Sciatic nerve (tissue), 2 donors: Measurements from ENCODE around the gene MINAR2. TPM values are rescaled to one million over a fixed set of nuclear protein-coding genes. Genes with fewer than 3 reads are reported as not detected.

ENCODE experiments used
- ATAC-seq: fragments of 200-7000 bp; cut with Tn5 transposase; one replicate; pipeline ENCODE4 v1.9.1; 2020; ENCODE audit warnings: mild to moderate bottlenecking, moderate library complexity
- DNase-seq: peaks from one replicate; pipeline ENCODE4 v3.0.0-alpha.2; 2020; ENCODE audit warnings: low spot score
- intact Hi-C: fragments of 100-400 bp; cut with DNase I; formaldehyde crosslinking; loops from one replicate; pipeline ENCODE4 v1.14.2; 2022
- total RNA-seq: library from RNA; stranded (reverse); fragmentation: NEBNext Ultra II Directional; extraction: Animal tissue kit (Norgen Biotek cat#: 25700); gene quantifications from one replicate; pipeline ENCODE4 v1.2.1, GENCODE V29; 2021
- donor health status: DM: no; HTN: no; CAD: no.
- donor health status: DM: no; HTN: no; CAD: no.

MINAR2 gene
- total RNA-seq, 1 donor from 2014 or later: not detected

DNA sequence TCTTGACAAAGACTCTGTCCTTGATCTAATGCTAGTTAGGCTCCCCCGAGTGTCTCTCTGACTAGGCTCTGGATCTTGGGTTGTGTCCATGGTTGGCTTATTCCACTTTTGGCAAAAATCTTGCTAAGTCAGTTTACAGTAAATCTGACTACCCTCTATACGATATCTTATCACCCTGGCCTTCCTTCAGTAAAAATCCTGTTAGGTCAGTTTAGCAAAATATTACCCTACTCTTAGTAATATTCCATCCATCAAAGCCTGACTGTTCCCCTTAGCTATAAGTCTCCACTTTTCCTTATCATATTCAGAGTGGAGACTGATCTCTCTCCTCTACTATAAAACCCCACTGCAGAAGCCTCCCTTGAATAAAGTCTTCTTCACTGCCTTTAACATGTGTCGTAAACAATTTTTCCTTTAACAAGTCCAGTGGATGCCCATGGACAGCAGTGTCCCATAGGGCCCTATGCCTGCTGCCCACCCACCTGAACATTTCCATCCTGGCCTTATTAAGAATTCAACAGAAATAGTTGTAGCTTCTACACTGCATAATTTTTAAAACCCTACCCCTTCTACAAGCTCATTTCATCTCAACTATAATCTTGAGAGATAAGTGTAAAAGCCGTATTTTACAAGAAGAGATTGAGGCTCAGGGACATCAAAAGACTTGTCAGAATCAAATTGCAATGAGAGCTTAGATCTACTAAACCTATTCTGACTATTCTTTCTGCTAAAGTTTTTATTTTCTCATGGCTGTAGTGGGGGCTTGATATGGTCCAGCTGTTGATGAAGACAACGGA is 22.3 kb downstream of the MINAR2 start:
- ATAC-seq (no peak), DNase-seq (no peak)
- intact Hi-C loops: no loop called here

DNA sequence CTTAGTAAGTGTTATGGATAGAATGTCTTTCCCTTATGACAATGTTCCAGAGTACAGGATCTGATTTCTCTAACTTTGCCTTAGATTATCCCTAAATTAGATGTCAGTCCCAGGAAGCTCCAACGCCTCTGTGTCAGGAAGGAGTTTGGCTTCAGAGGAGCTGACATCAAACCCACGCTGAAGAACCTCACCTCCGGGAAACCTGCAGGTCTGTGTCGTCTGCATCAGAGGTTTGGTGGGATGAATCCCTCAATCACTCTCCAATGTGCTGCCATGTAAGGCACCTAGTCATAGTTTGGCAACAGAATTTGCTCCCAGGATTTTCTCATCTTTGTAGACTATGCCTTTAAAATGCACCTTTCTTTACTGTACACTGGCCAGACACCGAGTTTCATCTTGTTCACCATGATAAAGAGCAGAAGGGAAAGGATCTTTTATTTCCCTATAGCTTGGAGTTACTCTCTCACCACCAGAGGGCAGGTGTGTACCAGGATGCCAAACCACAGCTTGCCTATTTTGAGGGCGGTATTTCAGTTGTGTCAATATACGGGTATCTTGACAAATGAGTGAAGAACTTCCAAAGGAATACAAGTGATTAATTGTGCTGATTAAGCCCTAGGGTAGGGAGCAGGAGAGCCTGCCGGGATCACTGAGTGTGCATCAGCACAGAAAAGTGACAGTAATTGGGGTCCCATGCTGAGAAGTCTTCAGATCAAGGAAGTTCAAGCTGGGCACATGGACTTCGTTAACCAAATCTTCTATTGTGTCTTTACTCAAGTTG is 23.4 kb downstream of the MINAR2 start:
- DNase-seq: peak; percentile 64
- intact Hi-C loops: no loop called here
- peak; percentile 69 for ATAC-seq

- ATAC-seq: no peak
- no peak for DNase-seq
- intact Hi-C loops: no loop called here
Observed at GRCh38 chr5:129773376-129773775, 25.5 kb downstream of the MINAR2 start.

GRCh38 chr5:129781594-129781993 is 33.7 kb downstream of the MINAR2 start:
- ATAC-seq (no peak), DNase-seq (no peak)
- intact Hi-C loops: no loop called here

- no peak for DNase-seq
- intact Hi-C loops: no loop called here
- ATAC-seq: no peak
Observed at GRCh38 chr5:129803403-129803802, 55.5 kb downstream of the MINAR2 start.

DNA sequence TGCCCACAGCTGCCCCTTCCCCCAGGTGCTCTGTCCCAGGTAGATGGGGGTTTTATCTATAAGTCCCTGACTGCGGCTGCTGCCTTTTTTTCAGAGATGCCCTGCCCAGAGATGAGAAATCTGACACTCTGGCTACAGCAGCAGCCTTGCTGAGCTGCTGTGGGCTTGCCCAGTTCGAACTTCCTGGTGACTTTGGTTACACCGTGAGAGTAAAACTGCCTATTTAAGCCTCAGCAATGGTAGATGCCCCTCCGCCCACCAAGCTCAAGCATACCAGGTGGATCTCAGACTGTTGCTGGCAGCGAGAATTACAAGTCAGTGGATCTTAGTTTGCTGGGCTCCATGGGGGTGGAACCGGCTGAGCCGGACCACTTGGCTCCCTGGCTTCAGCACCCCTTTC is 56.8 kb downstream of the MINAR2 start:
- ATAC-seq (no peak), DNase-seq (no peak)
- intact Hi-C loops: no loop called here

DNA sequence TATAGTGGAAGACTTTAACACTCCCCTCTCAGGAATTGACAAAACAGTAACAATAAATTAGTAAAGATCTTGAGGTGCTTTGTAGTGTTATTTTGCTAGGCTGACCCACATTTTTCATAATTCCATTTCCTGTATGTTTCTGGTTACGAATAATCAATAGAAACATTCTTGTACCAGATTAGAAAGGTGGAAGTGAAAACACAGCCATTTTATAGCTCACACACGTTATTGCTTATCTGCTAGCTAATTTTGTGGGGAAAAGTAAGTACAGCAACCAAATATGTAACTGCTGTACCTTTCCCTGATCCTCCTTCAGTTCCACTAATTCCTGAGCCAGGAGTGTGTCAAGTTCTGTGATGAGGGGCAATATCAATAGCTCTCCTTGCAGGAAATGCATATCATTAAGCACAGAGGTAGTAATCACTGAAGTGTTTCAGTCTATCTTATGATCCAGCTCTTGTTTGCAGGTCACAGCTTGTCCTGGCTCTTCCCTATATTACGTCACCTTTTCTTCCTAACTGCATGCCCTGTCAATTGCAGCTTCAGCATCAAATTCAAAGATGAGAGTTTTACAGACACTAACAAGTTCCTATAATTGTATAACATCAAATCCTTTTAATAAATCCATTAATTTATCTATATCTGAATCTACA is 59.4 kb downstream of the MINAR2 start:
- intact Hi-C loops: no loop called here
- no peak for ATAC-seq
- no peak for DNase-seq

Other genes starting within 250 kb of the MINAR2 start
- gene CHSY3, start 156.4 kb downstream of the MINAR2 start, total RNA-seq: 4.0 TPM